Measurements from ENCODE around the gene DDX56. TPM values are rescaled to one million over a fixed set of nuclear protein-coding genes. Genes with fewer than 3 reads are reported as not detected.

The DDX56 gene
- total RNA-seq, 1 donor from 2014 or later: 99.7 TPM

DNA sequence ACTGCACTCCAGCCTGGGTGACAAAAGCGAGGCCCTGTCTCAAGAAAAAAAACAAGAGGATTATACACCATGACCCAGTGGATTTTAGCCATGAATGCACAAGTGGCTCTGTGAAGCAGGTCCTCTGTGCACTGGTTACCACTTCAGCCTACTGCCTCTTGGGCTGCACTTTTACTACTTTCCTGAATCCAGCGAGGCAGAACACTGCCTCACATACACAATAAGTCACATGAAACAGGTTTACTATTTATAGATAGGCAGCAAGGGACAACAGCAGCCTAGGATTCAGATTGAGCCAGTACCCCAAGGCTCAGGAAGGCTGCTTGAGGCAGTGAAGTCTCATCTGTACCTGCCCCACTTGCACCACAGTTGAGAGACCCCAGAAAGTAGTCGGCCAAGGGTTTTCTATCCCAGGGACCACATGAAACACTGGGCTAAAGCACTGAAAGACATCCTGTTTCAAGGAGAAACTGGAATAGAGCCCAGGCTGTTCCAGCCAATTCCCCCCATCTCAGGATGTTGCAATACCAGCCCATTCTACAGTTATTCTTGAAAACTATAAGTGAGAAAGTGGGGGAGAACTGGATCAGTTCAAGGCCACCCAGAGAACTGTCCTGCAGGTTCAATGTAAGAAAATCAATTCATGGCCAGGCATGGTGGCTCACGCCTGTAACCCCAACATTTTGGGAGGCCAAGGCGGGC, 22.4 kb upstream of the DDX56 start:
- intact Hi-C loops (cut with micrococcal nuclease): no loop called here
- ChIA-PET POLR2A (no interaction called here), CTCF (no interaction called here)
- no peak for TF ChIP-seq CTCF (IDR thresholded peaks at IDR 0.05)
- no peak for ATAC-seq (ENCODE audit: low read depth)
- Mint-ChIP-seq H3K4me1 (no peaks in the 10 kb centered on the region), H3K27me3 (peaks cover 5% of the 10 kb centered on the region), H3K27ac (no peak overlapping the region), H3K9me3 (no peaks in the 10 kb centered on the region), H3K36me3 (ENCODE audit: low read depth) (no peaks in the 10 kb centered on the region), H3K4me3 (no peak overlapping the region)
- no peak for DNase-seq

DNA sequence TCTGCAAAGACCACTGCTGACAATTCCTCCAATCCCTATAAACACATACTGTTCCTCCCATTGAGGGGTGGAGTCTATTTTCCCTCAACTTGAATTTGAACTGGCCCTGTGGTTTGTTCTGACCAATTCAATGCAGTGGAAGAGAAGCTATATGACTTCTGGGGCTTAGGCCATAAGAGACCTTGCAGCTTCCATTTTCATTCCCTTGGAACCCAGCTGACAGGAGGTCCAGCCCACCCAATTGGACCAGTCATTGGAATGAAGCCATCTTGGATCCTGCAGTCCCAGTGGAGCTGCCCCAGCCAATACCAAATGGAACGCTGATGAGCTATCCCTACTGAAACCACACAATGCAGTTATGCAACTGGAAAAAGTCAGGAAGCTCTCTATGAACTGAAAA, 17.2 kb upstream of the DDX56 start:
- intact Hi-C loops (cut with micrococcal nuclease): no loop called here
- ATAC-seq (ENCODE audit: low read depth): no peak
- no peak for TF ChIP-seq CTCF (IDR thresholded peaks at IDR 0.05)
- Mint-ChIP-seq H3K36me3 (ENCODE audit: low read depth) (no peaks in the 10 kb centered on the region), H3K4me3 (no peak overlapping the region), H3K4me1 (peaks cover 6% of the 10 kb centered on the region), H3K27me3 (peaks cover 1% of the 10 kb centered on the region), H3K27ac (no peak overlapping the region), H3K9me3 (no peaks in the 10 kb centered on the region)
- CTCF ChIA-PET: interaction anchor here (0.7 to 2.1 kb wide), 5 partner anchors 9 to 266 kb away, joined by 3 to 8 read pairs (median 4); partner anchors contain the start of gene TMED4
- no peak for DNase-seq
- POLR2A ChIA-PET: interaction anchor here (0.6 to 0.9 kb wide), 4 partner anchors 99 to 218 kb away, joined by 3 to 14 read pairs (median 7); no protein-coding TSS in a partner anchor

GRCh38 chr7:44587843-44588711, 14.4 kb upstream of the DDX56 start:
- H3K4me1 Mint-ChIP-seq: peaks cover 6% of the 10 kb centered on the region
- H3K27me3 Mint-ChIP-seq: peaks cover 3% of the 10 kb centered on the region
- ChIA-PET CTCF (interaction anchor here (0.9 to 1.5 kb wide), 8 partner anchors 14 to 548 kb away, joined by 3 to 15 read pairs (median 3); partner anchors contain the start of gene H2AZ2), POLR2A (interaction anchor here (0.6 to 1.3 kb wide), 9 partner anchors 19 to 547 kb away, joined by 3 to 10 read pairs (median 4); partner anchors contain the start of genes H2AZ2 and PPIA)
- no peak for DNase-seq
- H3K27ac Mint-ChIP-seq: no peak overlapping the region
- no peak for TF ChIP-seq CTCF (IDR thresholded peaks at IDR 0.05)
- intact Hi-C loops (cut with micrococcal nuclease): loop anchor here (1.0 to 2.0 kb wide), 8 partner anchors 15 to 548 kb away; partner anchors contain the start of gene PPIA
- no peak overlapping the region for H3K4me3 Mint-ChIP-seq
- ATAC-seq (ENCODE audit: low read depth): peak; percentile 79
- H3K36me3 Mint-ChIP-seq (ENCODE audit: low read depth): no peaks in the 10 kb centered on the region
- no peaks in the 10 kb centered on the region for H3K9me3 Mint-ChIP-seq

GRCh38 chr7:44583146-44583865, 9.6 kb upstream of the DDX56 start:
- no peak for DNase-seq
- ATAC-seq (ENCODE audit: low read depth): no peak
- POLR2A ChIA-PET: interaction anchor here (0.6 to 4.7 kb wide), 11 partner anchors 10 to 397 kb away, joined by 4 to 45 read pairs (median 10); partner anchors contain the start of genes DDX56, H2AZ2, OGDH and PURB
- intact Hi-C loops (cut with micrococcal nuclease): loop anchor here (2.0 to 5.0 kb wide), 3 partner anchors 331 to 566 kb away; partner anchors contain the start of gene TBRG4
- peaks cover 33% of the 10 kb centered on the region for H3K4me1 Mint-ChIP-seq
- no peak for TF ChIP-seq CTCF (IDR thresholded peaks at IDR 0.05)
- H3K9me3 Mint-ChIP-seq: no peaks in the 10 kb centered on the region
- peaks cover 35% of the 10 kb centered on the region for H3K36me3 Mint-ChIP-seq (ENCODE audit: low read depth)
- peaks cover 2% of the 10 kb centered on the region for H3K27me3 Mint-ChIP-seq
- H3K4me3 Mint-ChIP-seq: peak overlapping the region; percentile 90
- CTCF ChIA-PET: interaction anchor here (1.0 to 1.7 kb wide), 3 partner anchors 261 to 552 kb away, joined by 3 to 4 read pairs (median 3); partner anchors contain the start of gene H2AZ2
- peak overlapping the region; percentile 95 for H3K27ac Mint-ChIP-seq
